A673 (cell line): Measurements from ENCODE around the gene YOD1. TPM values are rescaled to one million over a fixed set of nuclear protein-coding genes. Genes with fewer than 3 reads are reported as not detected.
A peak's percentile ranks its signal among the peaks of the same experiment; 100 is the strongest.

ENCODE experiments used
- Bru-seq: library from RNA; stranded (reverse); fragments of 400-500 nt; gene quantifications from one replicate; lab custom pipeline; 2021; lab: Mats Ljungman, UMichigan
- BruChase-seq, 2 experiments: library from RNA; stranded (reverse); fragments of 400-500 nt; gene quantifications; one replicate each; lab custom pipeline; 2021; lab: Mats Ljungman, UMichigan
- BruUV-seq: library from RNA; stranded (reverse); fragments of 400-500 nt; replicated peaks from 2 replicates; lab custom pipeline; 2021; lab: Mats Ljungman, UMichigan
- CTCF ChIA-PET: fragments of 300-600 bp; sonication (Branson Sonifier 250); formaldehyde crosslinking; loops from one replicate; lab custom pipeline; 2022; ENCODE audit warnings: antibody characterized with exemption; lab: Charles Lee
- POLR2A ChIA-PET: fragments of 300-600 bp; sonication (Branson Sonifier 250); formaldehyde crosslinking; loops from one replicate; lab custom pipeline; 2022; ENCODE audit warnings: antibody characterized with exemption; ENCODE audit not compliant: low non-redundant PET; lab: Charles Lee
- DNase-seq: peaks from one replicate; pipeline ENCODE4 v3.0.0-alpha.2; 2015; ENCODE audit warnings: low spot score
- H3K27ac ChIP-seq: fragments of 200-600 bp; sonication (generic); 2 replicates; pipeline ENCODE4 v1.5.1; 2016; ENCODE audit warnings: mixed run types, low read depth, mild to moderate bottlenecking, mixed read lengths, antibody characterized with exemption, low read length; ENCODE audit not compliant: poor library complexity, severe bottlenecking
- H3K27me3 ChIP-seq: fragments of 200-600 bp; sonication (generic); replicated peaks from 2 replicates; pipeline ENCODE4 v1.6.1; 2017; ENCODE audit warnings: mixed run types, low read depth, mild to moderate bottlenecking, mixed read lengths, antibody characterized with exemption, low read length; ENCODE audit not compliant: insufficient read depth, poor library complexity
- H3K36me3 ChIP-seq: fragments of 200-600 bp; sonication (generic); 2 replicates; pipeline ENCODE4 v1.6.1; 2016; ENCODE audit warnings: mixed run types, mild to moderate bottlenecking, mixed read lengths, antibody characterized with exemption, low read length; ENCODE audit not compliant: insufficient read depth, poor library complexity, severe bottlenecking
- H3K4me1 ChIP-seq: fragments of 200-600 bp; sonication (generic); 2 replicates; pipeline ENCODE4 v1.6.1; 2017; ENCODE audit warnings: mixed run types, mild to moderate bottlenecking, mixed read lengths, antibody characterized with exemption, low read length; ENCODE audit not compliant: insufficient read depth, poor library complexity, severe bottlenecking
- H3K4me3 ChIP-seq: fragments of 200-600 bp; sonication (generic); 2 replicates; pipeline ENCODE4 v1.5.1; 2016; ENCODE audit warnings: low read depth, mixed run types, mild to moderate bottlenecking, mixed read lengths, low read length; ENCODE audit not compliant: poor library complexity, severe bottlenecking
- H3K9me3 ChIP-seq: fragments of 200-600 bp; sonication (generic); 2 replicates; pipeline ENCODE4 v1.6.1; 2016; ENCODE audit warnings: mixed run types, low read depth, mild to moderate bottlenecking, mixed read lengths, antibody characterized with exemption, low read length; ENCODE audit not compliant: poor library complexity, severe bottlenecking
- CTCF ChIP-seq: fragments of 300-800, 200-600 bp; sonication (generic); conservative IDR thresholded peaks from 2 replicates; pipeline ENCODE4 v1.5.1; 2017; ENCODE audit warnings: low read depth, mild to moderate bottlenecking, antibody characterized with exemption, low read length, moderate library complexity, mixed read lengths
- EZH2 ChIP-seq: fragments of 200-600 bp; sonication (generic); IDR thresholded peaks from 2 replicates; pipeline ENCODE4 v1.6.1; 2017; ENCODE audit warnings: borderline replicate concordance, low read depth, mild to moderate bottlenecking, mixed read lengths, antibody characterized with exemption, low read length; ENCODE audit not compliant: poor library complexity, severe bottlenecking
- intact Hi-C: fragments of 100-400 bp; cut with micrococcal nuclease; formaldehyde crosslinking; loops from one replicate; pipeline ENCODE4 v1.10.0; 2022; ENCODE audit not compliant: unreplicated experiment
- long read RNA-seq: library from polyadenylated mRNA; stranded (forward); transcript quantifications from one replicate; pipeline ENCODE4 v2.0.0, GENCODE V29; 2022
- total RNA-seq: library from RNA; stranded (reverse); gene quantifications from 2 replicates; pipeline ENCODE4 v1.2.3, GENCODE V29; 2021

The YOD1 gene
- total RNA-seq, result 12.0 and 12.6 TPM in 2 replicates
- percentile 90 among the genes with signal in this experiment for Bru-seq, nascent RNA
- BruChase-seq, experiment 1, labeled RNA remaining after a 2-hour chase, result percentile 99 among the genes with signal in this experiment
- BruChase-seq, experiment 2, labeled RNA remaining after a 6-hour chase, result percentile 73 among the genes with signal in this experiment
- long read RNA-seq, full-length matches to known transcripts, result 4 of 4 reads
- long read RNA-seq, partial matches to known transcripts, result 0 of 4 reads
- long read RNA-seq, other reads (novel, unspliced or antisense), result 0 of 4 reads

DNA sequence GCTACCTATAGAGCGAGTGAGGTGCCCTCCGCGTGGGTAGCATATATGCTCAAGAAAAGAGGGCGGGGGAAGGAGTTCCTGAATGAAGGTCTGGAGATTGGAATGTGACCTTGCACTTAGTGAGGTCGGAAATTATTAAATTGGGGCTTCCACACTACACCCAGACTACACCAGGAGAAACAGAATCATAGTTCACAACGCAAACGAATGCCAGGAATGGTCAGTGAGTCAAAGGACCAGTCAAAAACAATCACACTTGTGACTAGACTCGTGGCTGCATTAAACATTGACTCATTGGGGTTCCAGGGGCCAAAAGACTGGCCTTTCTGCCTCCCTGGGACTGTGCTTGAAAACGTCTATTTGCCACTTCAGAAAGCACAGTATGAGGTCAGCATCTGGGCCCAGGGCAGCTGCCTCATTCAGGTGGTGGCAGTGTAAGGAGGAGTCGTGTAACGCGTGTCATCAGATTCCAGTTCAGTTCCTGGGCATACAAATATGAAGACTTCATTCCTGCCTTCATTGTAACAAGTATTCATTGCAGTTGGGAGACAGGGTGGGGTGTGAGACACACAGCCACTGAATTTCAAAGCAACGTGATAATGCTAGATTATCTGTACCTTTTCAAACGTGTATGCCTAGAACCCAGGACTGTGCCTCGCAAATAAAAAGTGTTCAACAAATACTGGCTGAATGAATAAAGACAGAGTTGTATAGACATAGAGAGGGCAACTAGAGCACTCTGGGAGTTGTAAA, at the start of gene YOD1:
Gene YOD1, minus strand, starts transcription at position 18 of the 753 bp plus-strand sequence. CDS start 178 bp downstream, outside the sequence.
- TF ChIP-seq CTCF (no peak), EZH2 (no peak)
- peak within 1 kb of the TSS; percentile 79 for H3K27ac ChIP-seq
- H3K4me1 ChIP-seq, result peaks cover 18% of the 10 kb centered on the region
- ChIA-PET CTCF (no interaction called here), POLR2A (no interaction called here)
- H3K36me3 ChIP-seq, result peaks cover 27% of the 10 kb centered on the region
- no peaks in the 10 kb centered on the region for H3K27me3 ChIP-seq
- peak within 1 kb of the TSS; percentile 82 for H3K4me3 ChIP-seq
- DNase-seq, result no peak
- intact Hi-C loops, result no loop called here
- H3K9me3 ChIP-seq, result no peaks in the 10 kb centered on the region
- no TSS peak for BruUV-seq

DNA sequence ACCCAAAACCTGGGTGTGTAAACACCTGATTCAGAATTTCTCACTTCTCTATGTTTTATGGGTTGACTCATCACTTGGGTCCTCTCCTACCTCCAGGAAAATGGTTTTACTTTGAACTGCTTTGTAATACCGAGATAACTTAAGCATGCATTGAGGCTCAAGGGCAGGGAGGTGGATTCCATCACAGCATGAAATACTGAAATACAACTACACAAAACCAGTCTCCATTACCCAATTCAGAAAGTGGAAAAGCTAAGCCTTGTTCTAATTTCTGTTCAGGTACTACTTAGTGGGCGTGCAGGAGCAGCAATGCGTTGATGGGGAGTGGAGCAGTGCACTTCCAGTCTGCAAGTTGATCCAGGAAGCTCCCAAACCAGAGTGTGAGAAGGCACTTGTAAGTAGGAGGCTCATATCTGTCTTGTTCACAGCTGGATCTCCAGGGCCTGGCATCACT, 46.9 kb upstream of the YOD1 start:
- Histone ChIP-seq H3K4me3 (no peak overlapping the region), H3K9me3 (no peaks in the 10 kb centered on the region), H3K27ac (no peak overlapping the region), H3K4me1 (no peaks in the 10 kb centered on the region), H3K27me3 (peaks cover 24% of the 10 kb centered on the region), H3K36me3 (no peaks in the 10 kb centered on the region)
- DNase-seq, result no peak
- TF ChIP-seq CTCF (no peak), EZH2 (no peak)
- BruUV-seq, result no TSS peak
- ChIA-PET CTCF (no interaction called here), POLR2A (no interaction called here)
- intact Hi-C loops, result no loop called here

DNA sequence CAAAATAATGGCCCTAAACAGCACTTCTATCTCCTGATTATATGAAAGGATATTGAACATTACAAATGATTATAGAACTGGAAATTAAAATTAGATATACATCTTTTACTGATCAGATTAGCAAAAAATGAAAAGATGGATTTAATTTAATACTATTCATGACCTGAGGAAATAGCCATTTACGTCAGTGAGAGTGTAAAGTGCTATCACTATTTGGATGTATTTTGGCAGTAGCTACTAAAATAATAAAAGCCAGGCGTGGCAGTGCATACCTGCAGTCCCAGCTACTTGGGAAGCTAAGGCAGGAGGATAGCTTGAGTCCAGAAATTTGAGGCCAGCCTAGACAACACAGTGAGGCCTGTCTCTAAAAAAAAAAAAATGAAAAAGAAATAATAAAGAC, 42.9 kb upstream of the YOD1 start:
- Histone ChIP-seq H3K4me3 (no peak overlapping the region), H3K4me1 (no peaks in the 10 kb centered on the region), H3K27ac (no peak overlapping the region), H3K9me3 (no peaks in the 10 kb centered on the region), H3K36me3 (no peaks in the 10 kb centered on the region), H3K27me3 (peaks cover 19% of the 10 kb centered on the region)
- DNase-seq, result no peak
- TF ChIP-seq EZH2, result no peak
- no peak for TF ChIP-seq CTCF
- no TSS peak for BruUV-seq
- ChIA-PET CTCF (no interaction called here), POLR2A (no interaction called here)
- intact Hi-C loops, result no loop called here
